A549 (cell line): ENCODE measurements around the gene NFU1. TPM values are rescaled to one million over a fixed set of nuclear protein-coding genes. Genes with fewer than 3 reads are reported as not detected.

ENCODE experiments used
- ATAC-seq, 2 experiments: fragments of 200-7000 bp in 1 of 2; fragments of >200 bp in 1 of 2; cut with Nextera tagmentation in 1 of 2; cut with Tn5 transposase in 1 of 2; 3 replicates each; pipeline versions ENCODE4 v1.8.0 to v1.9.1; 2018 to 2020; ENCODE audit warnings: mild to moderate bottlenecking in 1 of 2, moderate library complexity in 1 of 2
- CTCF ChIA-PET: fragments of 300-600 bp; sonication (Branson Sonifier 250); formaldehyde crosslinking; extraction: SDS; loops from one replicate; lab custom pipeline; 2021; ENCODE audit warnings: antibody characterized with exemption, inconsistent platforms; lab: Yijun Ruan, JAX
- POLR2A ChIA-PET: fragments of 350-600 bp; formaldehyde crosslinking; extraction: SDS; loops from one replicate; lab custom pipeline; 2021; ENCODE audit warnings: antibody characterized with exemption, inconsistent platforms; lab: Yijun Ruan, JAX
- DNase-seq, 2 experiments: peaks; one replicate each; pipeline versions ENCODE4 v3.0.0 to v3.0.0-alpha.2; 2011 to 2016; ENCODE audit warnings: low read depth in 1 of 2, low spot score in 1 of 2
- FAIRE-seq: peaks from 2 replicates; lab custom pipeline; 2011; peaks lifted over from hg19 to GRCh38; lab: Jason Lieb, UNC
- H3K27ac ChIP-seq, 2 experiments: fragments of >200 bp; sonication (Bioruptor Twin); formaldehyde crosslinking; 3 replicates each; pipeline ENCODE4 v1.5.1; 2016 to 2017
- H3K4me1 ChIP-seq: fragments of >200 bp; sonication (Bioruptor Twin); formaldehyde crosslinking; 3 replicates; pipeline ENCODE4 v1.6.1; 2016
- H3K4me2 ChIP-seq: fragments of >200 bp; sonication (Bioruptor Twin); formaldehyde crosslinking; 3 replicates; pipeline ENCODE4 v1.6.1; 2016
- H3K4me3 ChIP-seq: fragments of >200 bp; sonication (Bioruptor Twin); formaldehyde crosslinking; 3 replicates; pipeline ENCODE4 v1.5.1; 2016
- H3K9me3 ChIP-seq: fragments of >200 bp; sonication (Bioruptor Twin); formaldehyde crosslinking; 3 replicates; pipeline ENCODE4 v1.6.1; 2016
- CEBPB ChIP-seq, 2 experiments: fragments of >200 bp in 1 of 2; sonication (Bioruptor Twin) in 1 of 2; formaldehyde crosslinking in 1 of 2; IDR thresholded peaks; 2 replicates each; pipeline ENCODE4 v1.6.1; 2012 to 2016
- CHD2 ChIP-seq: fragments of 150-350 bp; IDR thresholded peaks from 2 replicates; pipeline ENCODE4 v1.6.1; 2014; ENCODE audit warnings: low read length; ENCODE audit not compliant: partially characterized antibody
- CHD4 ChIP-seq: fragments of 200-600 bp; sonication (generic); IDR thresholded peaks from 2 replicates; pipeline ENCODE4 v1.6.1; 2016; ENCODE audit warnings: antibody characterized with exemption, mild to moderate bottlenecking, borderline replicate concordance
- EHMT2 ChIP-seq: fragments of 200-600 bp; sonication (generic); IDR thresholded peaks from 2 replicates; pipeline ENCODE4 v1.6.1; 2016; ENCODE audit warnings: antibody characterized with exemption, low read depth, mild to moderate bottlenecking, moderate library complexity
- EP300 ChIP-seq, 2 experiments: fragments of >200 bp; sonication (Bioruptor Twin); formaldehyde crosslinking; IDR thresholded peaks; 2 replicates in 1 of 2; 3 replicates in 1 of 2; pipeline ENCODE4 v1.6.1; 2016 to 2017
- HEYL ChIP-seq: fragments of 250-450 bp; sonication (Bioruptor Pico); IDR thresholded peaks from 2 replicates; pipeline ENCODE4 v1.8.0; 2021; ENCODE audit warnings: mild to moderate bottlenecking, moderate library complexity
- HOXB5 ChIP-seq: fragments of 250-450 bp; sonication (Bioruptor Pico); IDR thresholded peaks from 2 replicates; pipeline ENCODE4 v1.5.0; 2020; ENCODE audit warnings: mild to moderate bottlenecking, moderate library complexity
- KDM5A ChIP-seq: fragments of 200-600 bp; sonication (generic); IDR thresholded peaks from 2 replicates; pipeline ENCODE4 v1.6.1; 2016; ENCODE audit warnings: antibody characterized with exemption, mild to moderate bottlenecking
- MAZ ChIP-seq: fragments of 150-350 bp; IDR thresholded peaks from 2 replicates; pipeline ENCODE4 v1.6.1; 2014; ENCODE audit warnings: antibody characterized with exemption, low read depth, low read length, borderline replicate concordance
- MYC ChIP-seq: IDR thresholded peaks from 2 replicates; pipeline ENCODE4 v1.6.1; 2012; ENCODE audit warnings: mild to moderate bottlenecking, inconsistent platforms, low read length, improper control_type of control experiment, borderline replicate concordance
- NPAS2 ChIP-seq: fragments of 250-450 bp; sonication (Bioruptor Pico); IDR thresholded peaks from 2 replicates; pipeline ENCODE4 v1.8.0; 2022; ENCODE audit warnings: mild to moderate bottlenecking, moderate library complexity, borderline replicate concordance
- POLR2AphosphoS2 ChIP-seq: conservative IDR thresholded peaks from 2 replicates; pipeline ENCODE4 v1.6.1; 2012; ENCODE audit warnings: low read length, improper control_type of control experiment, inconsistent platforms
- SMC3 ChIP-seq: fragments of >200 bp; sonication (Bioruptor Twin); formaldehyde crosslinking; IDR thresholded peaks from 3 replicates; pipeline ENCODE4 v1.6.1; 2018; ENCODE audit warnings: inconsistent platforms
- TFCP2L1 ChIP-seq: fragments of 250-450 bp; sonication (Bioruptor Pico); IDR thresholded peaks from 2 replicates; pipeline ENCODE4 v1.5.0; 2021; ENCODE audit warnings: mild to moderate bottlenecking
- TP53 ChIP-seq: fragments of 250-450 bp; sonication (Bioruptor Pico); IDR thresholded peaks from 2 replicates; pipeline ENCODE4 v1.5.0; 2021; ENCODE audit warnings: mild to moderate bottlenecking, moderate library complexity
- ZNF302 ChIP-seq: fragments of 250-450 bp; sonication (Bioruptor Pico); IDR thresholded peaks from 2 replicates; pipeline ENCODE4 v1.9.0; 2021; ENCODE audit warnings: inconsistent platforms, mild to moderate bottlenecking, moderate library complexity
- WGBS: methylation state at CpG from one replicate; pipeline ENCODE4 v1.1.6; 2017; ENCODE audit errors: missing lambda C conversion rate; 5-methylcytosine and 5-hydroxymethylcytosine counted together
- polyA plus RNA-seq, 4 experiments: library from polyadenylated mRNA; depleted of rRNA in 3 of 4; stranded (reverse); fragments of >200 nt; fragmentation: RNase III in 1 of 4; extraction: RNeasy Plus Mini Kit Qiagen cat#74134 plus additional on column Dnase treatment in 1 of 4; gene quantifications; 2 replicates in 3 of 4; 3 replicates in 1 of 4; pipeline ENCODE4 v1.2.3, GENCODE V29; 2011 to 2017
- TF ChIP-seq, protein P1 (sequence below): fragments of >200 bp; sonication (Bioruptor Twin); formaldehyde crosslinking; IDR thresholded peaks from 3 replicates; pipeline ENCODE4 v1.6.1; 2016
- TF ChIP-seq, protein P2 (sequence below): IDR thresholded peaks from 2 replicates; pipeline ENCODE4 v1.6.1; 2012; ENCODE audit warnings: low read depth, borderline replicate concordance
- TF ChIP-seq, protein P3 (sequence below): fragments of >200 bp; sonication (Bioruptor Twin); formaldehyde crosslinking; IDR thresholded peaks from 2 replicates; pipeline ENCODE4 v1.6.1; 2016
- TF ChIP-seq, protein P4 (sequence below): fragments of 250-450 bp; sonication (Bioruptor Pico); IDR thresholded peaks from 2 replicates; pipeline ENCODE4 v1.5.0; 2021; ENCODE audit warnings: mild to moderate bottlenecking, moderate library complexity, borderline replicate concordance
- TF ChIP-seq, protein P5 (sequence below): IDR thresholded peaks from 2 replicates; pipeline ENCODE4 v1.6.1; 2012

The NFU1 gene
- polyA plus RNA-seq, 2 of the 4 experiments (the other 2 are of a cell fraction) = 61.4 to 99.2 TPM

DNA sequence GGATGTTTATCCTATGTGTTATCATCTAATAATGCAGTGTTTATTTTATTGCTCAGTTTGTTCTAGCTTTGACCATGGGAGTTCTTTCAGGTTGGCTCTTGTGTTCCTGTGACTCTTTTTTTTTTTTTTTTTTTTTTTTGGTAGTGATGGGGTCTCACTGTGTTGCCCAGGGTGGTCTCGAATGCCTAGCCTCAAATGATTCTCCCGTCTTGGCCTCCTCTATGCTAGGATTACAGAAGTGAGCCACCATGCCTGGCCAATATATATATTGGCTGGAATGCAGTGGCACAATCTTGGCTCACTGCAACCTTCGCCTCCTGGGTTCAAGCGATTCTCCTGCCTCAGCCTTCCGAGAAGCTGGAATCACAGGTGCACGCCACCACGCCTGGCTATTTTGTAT is 18.9 kb upstream of the NFU1 start:
- POLR2A ChIA-PET = interaction anchor here (0.6 to 1.0 kb wide), 2 partner anchors 15 to 19 kb away, joined by 3 to 13 read pairs; partner anchors contain the start of gene NFU1
- 91% methylated on average over 7 of the region's 7 CpGs for WGBS

DNA sequence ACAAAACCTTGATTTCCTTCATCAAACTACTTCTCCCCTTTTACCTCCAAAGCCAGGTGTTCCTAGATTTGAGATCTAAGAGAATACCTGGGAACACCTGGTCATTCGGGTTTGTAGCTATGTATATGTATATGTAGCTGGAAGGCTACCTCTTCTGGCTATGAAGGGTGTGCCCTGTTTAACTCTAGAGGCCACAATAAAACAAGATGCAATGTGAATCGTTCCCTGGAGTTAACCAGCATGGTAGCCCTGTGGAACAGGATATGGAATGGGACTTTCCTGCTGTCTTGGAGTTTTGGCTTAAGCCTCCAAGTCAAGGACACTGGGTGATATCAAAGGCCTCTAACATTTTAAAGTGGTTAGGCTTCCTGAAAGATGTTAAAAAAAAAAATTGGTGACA is 17.7 kb upstream of the NFU1 start:
- ATAC-seq (no peak), DNase-seq (no peak), FAIRE-seq (no peak)
- ChIA-PET CTCF (no interaction called here), POLR2A (no interaction called here)
- Histone ChIP-seq H3K4me3 (no peak overlapping the region), H3K4me1 (no peaks in the 10 kb centered on the region), H3K27ac (no peak overlapping the region), H3K9me3 (no peaks in the 10 kb centered on the region), H3K4me2 (no peak overlapping the region)
- TF ChIP-seq EHMT2 = no peak
- no peak for TF ChIP-seq CEBPB (IDR thresholded peaks at IDR 0.05)
- no peak for TF ChIP-seq HOXB5
- TF ChIP-seq TFCP2L1 (CRISPR knock-in tag) = no peak
- TF ChIP-seq, protein P1, sequence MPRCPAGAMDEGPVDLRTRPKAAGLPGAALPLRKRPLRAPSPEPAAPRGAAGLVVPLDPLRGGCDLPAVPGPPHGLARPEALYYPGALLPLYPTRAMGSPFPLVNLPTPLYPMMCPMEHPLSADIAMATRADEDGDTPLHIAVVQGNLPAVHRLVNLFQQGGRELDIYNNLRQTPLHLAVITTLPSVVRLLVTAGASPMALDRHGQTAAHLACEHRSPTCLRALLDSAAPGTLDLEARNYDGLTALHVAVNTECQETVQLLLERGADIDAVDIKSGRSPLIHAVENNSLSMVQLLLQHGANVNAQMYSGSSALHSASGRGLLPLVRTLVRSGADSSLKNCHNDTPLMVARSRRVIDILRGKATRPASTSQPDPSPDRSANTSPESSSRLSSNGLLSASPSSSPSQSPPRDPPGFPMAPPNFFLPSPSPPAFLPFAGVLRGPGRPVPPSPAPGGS = no peak
- TF ChIP-seq HEYL (CRISPR knock-in tag) = no peak
- no peak for TF ChIP-seq KDM5A
- no peak for TF ChIP-seq NPAS2
- TF ChIP-seq EP300 (IDR thresholded peaks at IDR 0.05) = no peak
- no peak for TF ChIP-seq TP53 (CRISPR knock-in tag)
- TF ChIP-seq CHD4 = no peak
- TF ChIP-seq MAZ = no peak
- no peak for TF ChIP-seq SMC3
- TF ChIP-seq, protein P2, sequence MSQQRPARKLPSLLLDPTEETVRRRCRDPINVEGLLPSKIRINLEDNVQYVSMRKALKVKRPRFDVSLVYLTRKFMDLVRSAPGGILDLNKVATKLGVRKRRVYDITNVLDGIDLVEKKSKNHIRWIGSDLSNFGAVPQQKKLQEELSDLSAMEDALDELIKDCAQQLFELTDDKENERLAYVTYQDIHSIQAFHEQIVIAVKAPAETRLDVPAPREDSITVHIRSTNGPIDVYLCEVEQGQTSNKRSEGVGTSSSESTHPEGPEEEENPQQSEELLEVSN = no peak
- TF ChIP-seq, protein P3, sequence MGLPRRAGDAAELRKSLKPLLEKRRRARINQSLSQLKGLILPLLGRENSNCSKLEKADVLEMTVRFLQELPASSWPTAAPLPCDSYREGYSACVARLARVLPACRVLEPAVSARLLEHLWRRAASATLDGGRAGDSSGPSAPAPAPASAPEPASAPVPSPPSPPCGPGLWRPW = no peak
- TF ChIP-seq, protein P4, sequence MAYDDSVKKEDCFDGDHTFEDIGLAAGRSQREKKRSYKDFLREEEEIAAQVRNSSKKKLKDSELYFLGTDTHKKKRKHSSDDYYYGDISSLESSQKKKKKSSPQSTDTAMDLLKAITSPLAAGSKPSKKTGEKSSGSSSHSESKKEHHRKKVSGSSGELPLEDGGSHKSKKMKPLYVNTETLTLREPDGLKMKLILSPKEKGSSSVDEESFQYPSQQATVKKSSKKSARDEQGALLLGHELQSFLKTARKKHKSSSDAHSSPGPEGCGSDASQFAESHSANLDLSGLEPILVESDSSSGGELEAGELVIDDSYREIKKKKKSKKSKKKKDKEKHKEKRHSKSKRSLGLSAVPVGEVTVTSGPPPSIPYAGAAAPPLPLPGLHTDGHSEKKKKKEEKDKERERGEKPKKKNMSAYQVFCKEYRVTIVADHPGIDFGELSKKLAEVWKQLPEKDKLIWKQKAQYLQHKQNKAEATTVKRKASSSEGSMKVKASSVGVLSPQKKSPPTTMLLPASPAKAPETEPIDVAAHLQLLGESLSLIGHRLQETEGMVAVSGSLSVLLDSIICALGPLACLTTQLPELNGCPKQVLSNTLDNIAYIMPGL = no peak
- 80% methylated on average over 2 of the region's 2 CpGs for WGBS

More for the DNA sequence above, 18.9 kb upstream of the NFU1 start:
- H3K27ac ChIP-seq = no peak overlapping the region
- H3K9me3 ChIP-seq = no peaks in the 10 kb centered on the region
- FAIRE-seq (no peak), ATAC-seq (no peak), DNase-seq (no peak)
- no peak overlapping the region for H3K4me3 ChIP-seq
- no peak overlapping the region for H3K4me2 ChIP-seq
- TF ChIP-seq TP53 (CRISPR knock-in tag) (no peak), MYC (no peak), CHD2 (no peak), TFCP2L1 (CRISPR knock-in tag) (no peak), POLR2AphosphoS2 (no peak), ZNF302 (CRISPR knock-in tag) (no peak), HOXB5 (no peak)
- TF ChIP-seq, protein P5, sequence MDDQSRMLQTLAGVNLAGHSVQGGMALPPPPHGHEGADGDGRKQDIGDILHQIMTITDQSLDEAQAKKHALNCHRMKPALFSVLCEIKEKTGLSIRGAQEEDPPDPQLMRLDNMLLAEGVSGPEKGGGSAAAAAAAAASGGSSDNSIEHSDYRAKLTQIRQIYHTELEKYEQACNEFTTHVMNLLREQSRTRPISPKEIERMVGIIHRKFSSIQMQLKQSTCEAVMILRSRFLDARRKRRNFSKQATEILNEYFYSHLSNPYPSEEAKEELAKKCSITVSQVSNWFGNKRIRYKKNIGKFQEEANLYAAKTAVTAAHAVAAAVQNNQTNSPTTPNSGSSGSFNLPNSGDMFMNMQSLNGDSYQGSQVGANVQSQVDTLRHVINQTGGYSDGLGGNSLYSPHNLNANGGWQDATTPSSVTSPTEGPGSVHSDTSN = no peak
- no peaks in the 10 kb centered on the region for H3K4me1 ChIP-seq
- CTCF ChIA-PET = no interaction called here
